H1 (cell line): ENCODE results near the gene MARCHF3. TPM values are rescaled to one million over a fixed set of nuclear protein-coding genes. Genes with fewer than 3 reads are reported as not detected.

Experiments
- CHD7 ChIP-seq: fragments of 300-600 bp; sonication (generic); IDR thresholded peaks from 2 replicates; pipeline ENCODE4 v1.7.1; 2012; ENCODE audit warnings: low read length, moderate library complexity, mild to moderate bottlenecking, inconsistent platforms; ENCODE audit not compliant: insufficient replicate concordance
- polyA plus RNA-seq, 7 experiments: library from polyadenylated mRNA; depleted of rRNA in 3 of 7; stranded (reverse) in 5 of 7; unstranded in 2 of 7; fragments of >200 nt in 5 of 7; fragments of 200-250 nt in 2 of 7; gene quantifications; 1 replicate in 5 of 7; 2 replicates in 1 of 7; 4 replicates in 1 of 7; pipeline versions ENCODE4 v1.2.1 to v1.2.3, GENCODE V29; 2011 to 2013; ENCODE audit warnings: missing spikeins in 2 of 7, mixed read lengths in 2 of 7
- total RNA-seq: library from RNA; stranded (reverse); fragmentation: NEBNext Ultra II Directional; extraction: Animal tissue kit (Norgen Biotek cat#: 25700); gene quantifications from 2 replicates; pipeline ENCODE4 v1.2.1, GENCODE V29; 2021

Gene MARCHF3
- total and polyA plus RNA-seq, 2 of the 8 experiments (the other 6 are each of a cell fraction or from before 2014, with no cell fraction given): 12.0 to 16.9 TPM

GRCh38 chr5:126969548-126969947, 60.8 kb downstream of the MARCHF3 start (continued):
- TF ChIP-seq CHD7: no peak
